GM21528 (cell line): ENCODE measurements around the gene SERPINE3.
A peak's percentile ranks its signal among the peaks of the same experiment; 100 is the strongest.

ENCODE experiments used
- ATAC-seq: cut with Tn5 transposase; IDR thresholded peaks from one replicate; pipeline ENCODE4 v1.9.1; 2021; ENCODE audit warnings: mild to moderate bottlenecking, moderate library complexity; ENCODE audit not compliant: unreplicated experiment, low FRiP score

Gene SERPINE3

GRCh38 chr13:51327961-51328360, 11.5 kb upstream of the SERPINE3 start:
- ATAC-seq, result no peak

GRCh38 chr13:51328488-51328887, 11.0 kb upstream of the SERPINE3 start:
- no peak for ATAC-seq

- no peak for ATAC-seq
Measured at GRCh38 chr13:51329606-51330005, 9.9 kb upstream of the SERPINE3 start.

GRCh38 chr13:51330791-51331190, 8.7 kb upstream of the SERPINE3 start:
- ATAC-seq, result no peak

GRCh38 chr13:51331354-51331861, 8.1 kb upstream of the SERPINE3 start:
- ATAC-seq, result peak; percentile 60

GRCh38 chr13:51332566-51333361, 6.7 kb upstream of the SERPINE3 start:
- no peak for ATAC-seq

GRCh38 chr13:51333421-51333820, 6.1 kb upstream of the SERPINE3 start:
- ATAC-seq, result no peak

GRCh38 chr13:51333826-51334225, 5.7 kb upstream of the SERPINE3 start:
- ATAC-seq, result no peak

- ATAC-seq, result no peak
Measured at GRCh38 chr13:51336746-51337145, 2.7 kb upstream of the SERPINE3 start.

GRCh38 chr13:51339952-51340732, 651 bp downstream of the SERPINE3 start:
- ATAC-seq, result no peak

GRCh38 chr13:51341232-51341631, 1.7 kb downstream of the SERPINE3 start:
- ATAC-seq, result no peak

GRCh38 chr13:51341791-51342190, 2.3 kb downstream of the SERPINE3 start:
- ATAC-seq, result no peak

GRCh38 chr13:51342706-51343105, 3.2 kb downstream of the SERPINE3 start:
- ATAC-seq, result no peak

- ATAC-seq, result no peak
Measured at GRCh38 chr13:51343475-51343874, 4.0 kb downstream of the SERPINE3 start.

GRCh38 chr13:51346397-51346796, 6.9 kb downstream of the SERPINE3 start:
- ATAC-seq, result no peak

- no peak for ATAC-seq
Measured at GRCh38 chr13:51347099-51347498, 7.6 kb downstream of the SERPINE3 start.

- ATAC-seq, result no peak
Measured at GRCh38 chr13:51348069-51348967, 8.8 kb downstream of the SERPINE3 start.

- no peak for ATAC-seq
Measured at GRCh38 chr13:51349016-51349415, 9.5 kb downstream of the SERPINE3 start.

- ATAC-seq, result no peak
Measured at GRCh38 chr13:51355217-51355616, 15.7 kb downstream of the SERPINE3 start.

- ATAC-seq, result no peak
Measured at GRCh38 chr13:51357928-51358595, 18.6 kb downstream of the SERPINE3 start.
